ENCODE measurements around the gene PHF21B. TPM values are rescaled to one million over a fixed set of nuclear protein-coding genes. Genes with fewer than 3 reads are reported as not detected.

PHF21B gene
- total and polyA plus RNA-seq, 2 of the 8 experiments (the other 6 are each of a cell fraction or from before 2014, with no cell fraction given), result 19.3 to 68.1 TPM

GRCh38 chr22:44901301-44901700, 108.5 kb downstream of the PHF21B start:
- no peak for DNase-seq (ENCODE audit: low read depth in 1 of 2, low spot score in 2 of 2)
- ChIA-PET CTCF (ENCODE audit: partially characterized antibody) (interaction anchor here (1.3 kb wide), 1 partner anchor 39 kb away, joined by 4 read pairs; no protein-coding TSS in a partner anchor), POLR2A (ENCODE audit: partially characterized antibody) (no interaction called here)
- H3K4me1 ChIP-seq (replicated peaks in 1 of 4; ENCODE audit: control insufficient read depth in 3 of 4, insufficient read depth in 4 of 4, low read length in 3 of 4), result no peaks in the 10 kb centered on the region
- no peak overlapping the region for H2BK20ac ChIP-seq (ENCODE audit: low read length)
- H2BK5ac ChIP-seq (ENCODE audit: low read depth, low read length), result no peak overlapping the region
- H4K5ac ChIP-seq (ENCODE audit: insufficient read length, low read depth, low read length), result no peak overlapping the region
- H2BK12ac ChIP-seq (ENCODE audit: low read depth, low read length), result no peak overlapping the region
- no peaks in the 10 kb centered on the region for H3K27me3 ChIP-seq (replicated peaks in 1 of 4; ENCODE audit: control insufficient read depth in 3 of 4, extremely low read depth in 1 of 4, insufficient read depth in 3 of 4, low read length in 3 of 4)
- no peak overlapping the region for H3K14ac ChIP-seq (ENCODE audit: insufficient read length)
- H2BK15ac ChIP-seq (ENCODE audit: low read length), result no peak overlapping the region
- H3K4ac ChIP-seq (replicated peaks; ENCODE audit: insufficient read length, low read depth, low read length), result no peak overlapping the region
- no peaks in the 10 kb centered on the region for H4K20me1 ChIP-seq (replicated peaks in 1 of 2; ENCODE audit: control insufficient read depth in 1 of 2, insufficient read depth in 2 of 2, low read length in 2 of 2)
- peaks cover 11 to 15% of the 10 kb centered on the region in 2 experiments; a peak in 3 of 4 replicates for H3K9me3 ChIP-seq (ENCODE audit: insufficient read depth in 2 of 2, low read depth in 1 of 2, low read length in 1 of 2)
- H4K91ac ChIP-seq (replicated peaks; ENCODE audit: insufficient read length, low read length), result no peak overlapping the region
- no peak for FAIRE-seq
- no peaks in the 10 kb centered on the region for H3K23me2 ChIP-seq (ENCODE audit: low read depth, low read length)
- no peak overlapping the region for H3K18ac ChIP-seq (ENCODE audit: extremely low read depth, low read length)
- H3K79me1 ChIP-seq (ENCODE audit: low read depth, low read length), result no peaks in the 10 kb centered on the region
- H2AK5ac ChIP-seq (ENCODE audit: low read depth, low read length), result no peak overlapping the region
- H3K36me3 ChIP-seq (ENCODE audit: control insufficient read depth in 2 of 4, insufficient read depth in 4 of 4, low read length in 3 of 4), result peaks cover 0 to 19% (median 9%) of the 10 kb centered on the region in 4 experiments; a peak in 4 of 8 replicates
- 86% methylated on average over 2 of the region's 2 CpGs; no CpG with 5 or more reads in 1 of the 2 experiments for WGBS, 2 experiments (ENCODE audit: extremely low coverage in 1 of 2, insufficient coverage in 1 of 2, insufficient read length in 1 of 2, insufficient replicate concordance in 2 of 2, low coverage in 1 of 2, low lambda C conversion rate in 2 of 2, missing lambda C conversion rate in 1 of 2)
- no peak overlapping the region for H2AFZ ChIP-seq (ENCODE audit: low read length)
- H3K56ac ChIP-seq (replicated peaks; ENCODE audit: insufficient read length, low read depth, low read length), result no peak overlapping the region
- no peak overlapping the region for H3K4me3 ChIP-seq (ENCODE audit: extremely low read depth in 1 of 4, insufficient read depth in 2 of 4, low read depth in 3 of 4, low read length in 4 of 4)
- H4K8ac ChIP-seq (ENCODE audit: extremely low read depth, insufficient read depth, low read length), result no peak overlapping the region
- H3K23ac ChIP-seq (ENCODE audit: insufficient read length), result no peak overlapping the region
- no peak overlapping the region for H3K9ac ChIP-seq (replicated peaks in 1 of 4; ENCODE audit: extremely low read depth in 1 of 4, low read depth in 3 of 4, low read length in 3 of 4)
- no peaks in the 10 kb centered on the region for H3K79me2 ChIP-seq (ENCODE audit: control insufficient read depth in 1 of 2, insufficient read depth in 2 of 2, low read length in 2 of 2)
- H3K27ac ChIP-seq (ENCODE audit: low read depth, low read length), result no peak overlapping the region
- no peak overlapping the region for H2BK120ac ChIP-seq (replicated peaks; ENCODE audit: low read depth, low read length)
- H3K4me2 ChIP-seq (ENCODE audit: insufficient read depth in 1 of 2, low read depth in 2 of 2, low read length in 2 of 2), result no peak overlapping the region
- TF ChIP-seq RBBP5 (IDR thresholded peaks at IDR 0.05; ENCODE audit: borderline replicate concordance, low read depth, low read length) (no peak), KDM1A (IDR thresholded peaks at IDR 0.05; ENCODE audit: borderline replicate concordance, low read length) (no peak), CTBP2 (IDR thresholded peaks at IDR 0.05; ENCODE audit: borderline replicate concordance, insufficient read depth, insufficient read length, low read length) (no peak), TEAD4 (IDR thresholded peaks at IDR 0.05; ENCODE audit: low read depth, low read length) (no peak), JUND (IDR thresholded peaks at IDR 0.05; ENCODE audit: low read length) (no peak), CTCF (IDR thresholded peaks at IDR 0.05; ENCODE audit: control extremely low read depth in 1 of 3, insufficient read depth in 1 of 3, low read depth in 1 of 3, low read length in 3 of 3) (no peak), POLR2A (IDR thresholded peaks at IDR 0.05; ENCODE audit: control extremely low read depth in 1 of 2, low read depth in 2 of 2, low read length in 2 of 2) (no peak), ASH2L (IDR thresholded peaks at IDR 0.05; ENCODE audit: low read length) (no peak)

Data from H1 (cell line).